SK-N-SH (cell line): ENCODE measurements around the gene FARSB. TPM values are rescaled to one million over a fixed set of nuclear protein-coding genes. Genes with fewer than 3 reads are reported as not detected.

Experiments used
- CTCF ChIA-PET: fragments of 300-600, 350-600 bp; formaldehyde crosslinking; extraction: SDS; loops from one replicate; lab custom pipeline; 2021; lab: Yijun Ruan, JAX
- POLR2A ChIA-PET: fragments of 350-600 bp; sonication (Branson Sonifier 250); formaldehyde crosslinking; extraction: SDS; loops from one replicate; lab custom pipeline; 2020; ENCODE audit warnings: antibody characterized with exemption, inconsistent platforms; lab: Yijun Ruan, JAX
- DNase-seq: peaks from one replicate; pipeline ENCODE4 v3.0.0; 2012
- H2AFZ ChIP-seq: fragments of 200-600 bp; sonication (generic); 2 replicates; pipeline ENCODE4 v1.8.1; 2016; ENCODE audit warnings: antibody characterized with exemption, mild to moderate bottlenecking, low read depth
- H3F3A ChIP-seq: fragments of 200-600 bp; sonication (generic); replicated peaks from 2 replicates; pipeline ENCODE3; 2016; ENCODE audit warnings: antibody characterized with exemption, mild to moderate bottlenecking; ENCODE audit not compliant: insufficient read depth
- H3K27ac ChIP-seq, 2 experiments: fragments of 200-500 bp in 1 of 2; fragments of 200-600 bp in 1 of 2; sonication (Bioruptor generic) in 1 of 2; sonication (generic), shearing (Covaris generic) in 1 of 2; 2 replicates each; pipeline versions ENCODE4 v1.5.1 to v1.6.1; 2014 to 2016; ENCODE audit warnings: low read depth in 2 of 2, inconsistent platforms in 1 of 2, low read length in 1 of 2, mild to moderate bottlenecking in 1 of 2, mixed read lengths in 1 of 2
- H3K27me3 ChIP-seq: fragments of 200-600 bp; sonication (generic), shearing (Covaris generic); 2 replicates; pipeline ENCODE4 v1.6.1; 2016; ENCODE audit warnings: mixed run types; ENCODE audit not compliant: insufficient read depth
- H3K36me3 ChIP-seq, 2 experiments: fragments of 200-500 bp in 1 of 2; fragments of 200-600 bp in 1 of 2; sonication (Bioruptor generic) in 1 of 2; sonication (generic) in 1 of 2; replicated peaks in 1 of 2; 2 replicates each; pipeline versions ENCODE3 to v1.5.1; 2014 to 2016; ENCODE audit warnings: low read length in 1 of 2, mild to moderate bottlenecking in 1 of 2; ENCODE audit not compliant: insufficient read depth in 2 of 2, control insufficient read depth in 1 of 2
- H3K4me1 ChIP-seq, 2 experiments: fragments of 200-500 bp in 1 of 2; fragments of 200-600 bp in 1 of 2; sonication (Bioruptor generic) in 1 of 2; sonication (generic), shearing (Covaris generic) in 1 of 2; 2 replicates each; pipeline versions ENCODE4 v1.5.1 to v1.6.1; 2014 to 2016; ENCODE audit warnings: low read depth in 1 of 2, low read length in 1 of 2, mixed run types in 1 of 2; ENCODE audit not compliant: insufficient read depth in 2 of 2, control insufficient read depth in 1 of 2
- H3K4me2 ChIP-seq: fragments of 200-600 bp; sonication (generic), shearing (Covaris generic); 2 replicates; pipeline ENCODE4 v1.6.1; 2017; ENCODE audit warnings: mixed run types
- H3K4me3 ChIP-seq, 2 experiments: fragments of 200-500 bp in 1 of 2; fragments of 200-600 bp in 1 of 2; sonication (Bioruptor generic) in 1 of 2; sonication (generic), shearing (Covaris generic) in 1 of 2; 2 replicates each; pipeline versions ENCODE4 v1.5.1 to v1.8.1; 2014 to 2016; ENCODE audit warnings: low read depth in 2 of 2, inconsistent platforms in 1 of 2, low read length in 1 of 2, mild to moderate bottlenecking in 1 of 2, mixed read lengths in 1 of 2, moderate library complexity in 1 of 2
- H3K79me2 ChIP-seq: fragments of 200-600 bp; sonication (generic); 2 replicates; pipeline ENCODE4 v1.8.1; 2017; ENCODE audit warnings: mild to moderate bottlenecking; ENCODE audit not compliant: insufficient read depth
- H3K9ac ChIP-seq: fragments of 200-600 bp; sonication (generic); 2 replicates; pipeline ENCODE4 v1.6.1; 2017; ENCODE audit warnings: mixed run types
- H3K9me2 ChIP-seq: fragments of 200-600 bp; sonication (generic); 2 replicates; pipeline ENCODE4 v1.6.1; 2017; ENCODE audit warnings: mixed run types
- H3K9me3 ChIP-seq: fragments of 200-600 bp; sonication (generic); 2 replicates; pipeline ENCODE4 v1.6.1; 2017; ENCODE audit warnings: mixed run types, mild to moderate bottlenecking, moderate library complexity
- H4K20me1 ChIP-seq: fragments of 200-600 bp; sonication (generic); 2 replicates; pipeline ENCODE4 v1.6.1; 2017; ENCODE audit warnings: mild to moderate bottlenecking, mixed run types; ENCODE audit not compliant: insufficient read depth
- CHD2 ChIP-seq: fragments of 150-350 bp; IDR thresholded peaks from 2 replicates; pipeline ENCODE4 v1.6.1; 2018; ENCODE audit warnings: low read length; ENCODE audit not compliant: partially characterized antibody
- ELF1 ChIP-seq: IDR thresholded peaks from 2 replicates; pipeline ENCODE4 v1.4.0; 2012
- FOSL2 ChIP-seq: IDR thresholded peaks from 2 replicates; pipeline ENCODE4 v1.4.0; 2012; ENCODE audit warnings: low read depth, mild to moderate bottlenecking, moderate library complexity, borderline replicate concordance
- FOXJ3 ChIP-seq: sonication (generic); formaldehyde crosslinking; IDR thresholded peaks from 2 replicates; pipeline ENCODE4 v1.5.1; 2020; ENCODE audit warnings: mild to moderate bottlenecking, missing genetic modification reagents
- FOXM1 ChIP-seq: IDR thresholded peaks from 2 replicates; pipeline ENCODE4 v1.4.0; 2012; ENCODE audit warnings: low read depth, mild to moderate bottlenecking
- GATA2 ChIP-seq: sonication (generic); formaldehyde crosslinking; IDR thresholded peaks from 2 replicates; pipeline ENCODE4 v1.5.0; 2020; ENCODE audit warnings: mild to moderate bottlenecking, missing genetic modification reagents
- JUND ChIP-seq: IDR thresholded peaks from 2 replicates; pipeline ENCODE4 v1.4.0; 2012
- MEF2A ChIP-seq: IDR thresholded peaks from 2 replicates; pipeline ENCODE4 v1.4.0; 2012; ENCODE audit warnings: low read depth, borderline replicate concordance
- NRF1 ChIP-seq: IDR thresholded peaks from 2 replicates; pipeline ENCODE4 v1.6.1; 2012; ENCODE audit warnings: low read depth, mild to moderate bottlenecking, low read length
- POLR2AphosphoS5 ChIP-seq: IDR thresholded peaks from 2 replicates; pipeline ENCODE4 v1.6.1; 2012; ENCODE audit warnings: low read depth, low read length
- RAD21 ChIP-seq: IDR thresholded peaks from 2 replicates; pipeline ENCODE4 v1.6.1; 2012; ENCODE audit warnings: mild to moderate bottlenecking, low read length
- RCOR1 ChIP-seq: fragments of 150-350 bp; IDR thresholded peaks from 2 replicates; pipeline ENCODE4 v1.6.1; 2017; ENCODE audit warnings: antibody characterized with exemption, low read length
- RFX5 ChIP-seq: IDR thresholded peaks from 2 replicates; pipeline ENCODE4 v1.6.1; 2012; ENCODE audit warnings: mild to moderate bottlenecking, improper control_type of control experiment, low read length
- SMC3 ChIP-seq: IDR thresholded peaks from 2 replicates; pipeline ENCODE4 v1.6.1; 2012; ENCODE audit warnings: low read depth, low read length, improper control_type of control experiment
- TAF1 ChIP-seq: IDR thresholded peaks from 2 replicates; pipeline ENCODE4 v1.6.1; 2012; ENCODE audit warnings: low read depth, mild to moderate bottlenecking, low read length, moderate library complexity, borderline replicate concordance
- TCF12 ChIP-seq: IDR thresholded peaks from 2 replicates; pipeline ENCODE4 v1.4.0; 2012
- TEAD4 ChIP-seq: IDR thresholded peaks from 2 replicates; pipeline ENCODE4 v1.4.0; 2012; ENCODE audit warnings: mild to moderate bottlenecking, borderline replicate concordance; ENCODE audit not compliant: insufficient read depth
- YY1 ChIP-seq: IDR thresholded peaks from 2 replicates; pipeline ENCODE4 v1.4.0; 2012; ENCODE audit warnings: low read depth, mild to moderate bottlenecking
- WGBS: methylation state at CpG from one replicate; pipeline ENCODE4 v1.1.6; 2017; ENCODE audit warnings: low lambda C conversion rate; 5-methylcytosine and 5-hydroxymethylcytosine counted together
- polyA plus RNA-seq, 3 experiments: library from polyadenylated mRNA; depleted of rRNA; stranded (reverse); fragments of >200 nt; gene quantifications; 2 replicates each; pipeline ENCODE4 v1.2.3, GENCODE V29; 2012
- TF ChIP-seq, protein P1 (sequence below): fragments of 200-600 bp; sonication (generic); IDR thresholded peaks from 2 replicates; pipeline ENCODE4 v1.6.1; 2017; ENCODE audit warnings: antibody characterized with exemption, mild to moderate bottlenecking, moderate library complexity
- TF ChIP-seq, protein P2 (sequence below): IDR thresholded peaks from 2 replicates; pipeline ENCODE4 v1.4.0; 2012; ENCODE audit warnings: low read depth, borderline replicate concordance
- TF ChIP-seq, protein P3 (sequence below): IDR thresholded peaks from 2 replicates; pipeline ENCODE4 v1.4.0; 2012; ENCODE audit warnings: low read depth, borderline replicate concordance
- TF ChIP-seq, protein P4 (sequence below): fragments of 150-350 bp; IDR thresholded peaks from 2 replicates; pipeline ENCODE4 v1.6.1; 2017; ENCODE audit warnings: antibody characterized with exemption, low read length, low read depth, borderline replicate concordance

The FARSB gene
- polyA plus RNA-seq, 1 of the 3 experiments (the other 2 are of a cell fraction): 15.4 TPM

DNA sequence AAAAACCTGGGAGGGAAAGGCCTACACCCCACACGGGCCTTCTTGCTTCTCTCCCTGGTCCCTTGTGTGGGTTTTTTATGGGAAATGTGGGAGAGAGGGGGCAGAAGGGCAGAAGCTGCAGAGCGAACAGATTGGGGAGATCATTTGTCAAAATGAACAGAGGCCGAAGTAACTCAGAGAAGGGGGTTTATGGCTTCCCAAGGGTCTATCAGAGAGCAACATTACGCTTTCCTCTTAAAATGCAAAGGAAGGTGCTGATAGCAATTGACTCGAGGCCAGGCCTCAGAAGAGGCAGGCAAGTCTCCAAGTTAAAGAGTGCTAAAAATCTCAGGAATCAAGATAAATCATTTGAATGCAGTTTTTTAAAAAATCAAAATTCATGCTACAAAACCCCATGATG is 130.1 kb downstream of the FARSB start (continued):
- TF ChIP-seq, protein P1, sequence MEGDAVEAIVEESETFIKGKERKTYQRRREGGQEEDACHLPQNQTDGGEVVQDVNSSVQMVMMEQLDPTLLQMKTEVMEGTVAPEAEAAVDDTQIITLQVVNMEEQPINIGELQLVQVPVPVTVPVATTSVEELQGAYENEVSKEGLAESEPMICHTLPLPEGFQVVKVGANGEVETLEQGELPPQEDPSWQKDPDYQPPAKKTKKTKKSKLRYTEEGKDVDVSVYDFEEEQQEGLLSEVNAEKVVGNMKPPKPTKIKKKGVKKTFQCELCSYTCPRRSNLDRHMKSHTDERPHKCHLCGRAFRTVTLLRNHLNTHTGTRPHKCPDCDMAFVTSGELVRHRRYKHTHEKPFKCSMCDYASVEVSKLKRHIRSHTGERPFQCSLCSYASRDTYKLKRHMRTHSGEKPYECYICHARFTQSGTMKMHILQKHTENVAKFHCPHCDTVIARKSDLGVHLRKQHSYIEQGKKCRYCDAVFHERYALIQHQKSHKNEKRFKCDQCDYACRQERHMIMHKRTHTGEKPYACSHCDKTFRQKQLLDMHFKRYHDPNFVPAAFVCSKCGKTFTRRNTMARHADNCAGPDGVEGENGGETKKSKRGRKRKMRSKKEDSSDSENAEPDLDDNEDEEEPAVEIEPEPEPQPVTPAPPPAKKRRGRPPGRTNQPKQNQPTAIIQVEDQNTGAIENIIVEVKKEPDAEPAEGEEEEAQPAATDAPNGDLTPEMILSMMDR: no peak
- no peak for TF ChIP-seq NRF1
- no peak for TF ChIP-seq MEF2A
- TF ChIP-seq FOXJ3 (CRISPR knock-in tag): no peak
- no peak for TF ChIP-seq TAF1
- no peak for TF ChIP-seq GATA2 (CRISPR knock-in tag)
- no peak for TF ChIP-seq YY1
- no peak for TF ChIP-seq RFX5
- no peak for TF ChIP-seq FOSL2

DNA sequence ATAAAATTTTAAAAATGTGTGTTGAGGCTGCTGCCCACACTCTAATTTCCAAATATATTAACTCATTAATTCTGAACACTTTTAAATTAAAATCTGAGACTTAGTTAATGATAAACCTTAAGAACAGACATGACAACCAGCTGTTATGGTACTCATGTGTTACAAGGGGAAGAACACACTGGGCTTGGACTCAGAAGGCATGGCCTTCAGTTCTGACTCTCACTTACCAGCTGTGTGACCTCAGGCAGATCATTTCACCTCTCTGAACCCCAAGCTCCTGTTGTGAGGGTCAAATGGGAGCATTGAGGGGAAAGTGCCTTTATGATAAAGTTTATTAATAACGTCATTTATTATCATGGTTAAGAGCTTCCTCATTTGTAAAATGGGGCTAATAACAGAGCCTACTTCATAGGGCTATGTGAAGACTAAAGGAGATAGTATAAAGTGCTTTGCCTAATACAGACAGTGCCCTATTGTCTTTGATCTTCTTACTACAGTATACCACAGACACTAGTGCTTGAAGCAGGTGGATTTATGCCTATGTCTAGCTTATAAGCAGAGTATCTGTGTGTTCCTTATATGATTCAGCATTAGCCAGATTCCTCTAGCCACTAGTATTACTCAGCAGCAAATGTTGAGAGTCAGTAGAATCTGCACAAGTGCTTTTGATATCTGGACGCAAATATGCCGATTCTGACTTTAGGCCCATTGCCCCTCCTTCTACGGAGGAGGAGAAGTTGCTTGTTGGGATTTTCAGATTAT is 131.9 kb downstream of the FARSB start:
- Histone ChIP-seq H3K27ac (no peak overlapping the region), H3F3A (no peaks in the 10 kb centered on the region), H4K20me1 (no peaks in the 10 kb centered on the region), H3K9me2 (no peaks in the 10 kb centered on the region), H3K9me3 (no peaks in the 10 kb centered on the region), H3K4me2 (no peak overlapping the region), H3K79me2 (no peaks in the 10 kb centered on the region), H2AFZ (no peak overlapping the region), H3K9ac (no peak overlapping the region), H3K4me1 (no peaks in the 10 kb centered on the region), H3K27me3 (no peaks in the 10 kb centered on the region), H3K36me3 (no peaks in the 10 kb centered on the region), H3K4me3 (no peak overlapping the region)
- ChIA-PET CTCF (interaction anchor here (2.0 kb wide), 1 partner anchor 206 kb away, joined by 6 read pairs; no protein-coding TSS in a partner anchor), POLR2A (no interaction called here)
- WGBS: 57% methylated on average over 4 of the region's 4 CpGs
- DNase-seq: no peak
- TF ChIP-seq FOXJ3 (CRISPR knock-in tag) (no peak), TAF1 (no peak), FOXM1 (no peak), TEAD4 (no peak), TCF12 (no peak), FOSL2 (no peak), CHD2 (no peak), GATA2 (CRISPR knock-in tag) (no peak), SMC3 (no peak), MEF2A (no peak), RCOR1 (no peak), JUND (no peak), POLR2AphosphoS5 (no peak), RAD21 (no peak), ELF1 (no peak)
- TF ChIP-seq, protein P2, sequence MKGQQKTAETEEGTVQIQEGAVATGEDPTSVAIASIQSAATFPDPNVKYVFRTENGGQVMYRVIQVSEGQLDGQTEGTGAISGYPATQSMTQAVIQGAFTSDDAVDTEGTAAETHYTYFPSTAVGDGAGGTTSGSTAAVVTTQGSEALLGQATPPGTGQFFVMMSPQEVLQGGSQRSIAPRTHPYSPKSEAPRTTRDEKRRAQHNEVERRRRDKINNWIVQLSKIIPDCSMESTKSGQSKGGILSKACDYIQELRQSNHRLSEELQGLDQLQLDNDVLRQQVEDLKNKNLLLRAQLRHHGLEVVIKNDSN: no peak
- TF ChIP-seq, protein P1: no peak
- TF ChIP-seq, protein P3, sequence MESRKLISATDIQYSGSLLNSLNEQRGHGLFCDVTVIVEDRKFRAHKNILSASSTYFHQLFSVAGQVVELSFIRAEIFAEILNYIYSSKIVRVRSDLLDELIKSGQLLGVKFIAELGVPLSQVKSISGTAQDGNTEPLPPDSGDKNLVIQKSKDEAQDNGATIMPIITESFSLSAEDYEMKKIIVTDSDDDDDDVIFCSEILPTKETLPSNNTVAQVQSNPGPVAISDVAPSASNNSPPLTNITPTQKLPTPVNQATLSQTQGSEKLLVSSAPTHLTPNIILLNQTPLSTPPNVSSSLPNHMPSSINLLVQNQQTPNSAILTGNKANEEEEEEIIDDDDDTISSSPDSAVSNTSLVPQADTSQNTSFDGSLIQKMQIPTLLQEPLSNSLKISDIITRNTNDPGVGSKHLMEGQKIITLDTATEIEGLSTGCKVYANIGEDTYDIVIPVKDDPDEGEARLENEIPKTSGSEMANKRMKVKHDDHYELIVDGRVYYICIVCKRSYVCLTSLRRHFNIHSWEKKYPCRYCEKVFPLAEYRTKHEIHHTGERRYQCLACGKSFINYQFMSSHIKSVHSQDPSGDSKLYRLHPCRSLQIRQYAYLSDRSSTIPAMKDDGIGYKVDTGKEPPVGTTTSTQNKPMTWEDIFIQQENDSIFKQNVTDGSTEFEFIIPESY: no peak
- TF ChIP-seq, protein P4, sequence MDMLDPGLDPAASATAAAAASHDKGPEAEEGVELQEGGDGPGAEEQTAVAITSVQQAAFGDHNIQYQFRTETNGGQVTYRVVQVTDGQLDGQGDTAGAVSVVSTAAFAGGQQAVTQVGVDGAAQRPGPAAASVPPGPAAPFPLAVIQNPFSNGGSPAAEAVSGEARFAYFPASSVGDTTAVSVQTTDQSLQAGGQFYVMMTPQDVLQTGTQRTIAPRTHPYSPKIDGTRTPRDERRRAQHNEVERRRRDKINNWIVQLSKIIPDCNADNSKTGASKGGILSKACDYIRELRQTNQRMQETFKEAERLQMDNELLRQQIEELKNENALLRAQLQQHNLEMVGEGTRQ: no peak
